Inflammatory macrophage (primary cell): Measurements from ENCODE around the gene OSBPL5.

ENCODE experiments used
- DNase-seq, 2 donors: peaks; one replicate each; pipeline ENCODE4 v3.0.0-alpha.2; 2020 to 2022
- total RNA-seq, 18 experiments: gene quantifications; one replicate each; lab custom pipeline; 2026; ENCODE audit warnings: mixed read lengths in 6 of 18, inconsistent platforms in 2 of 18; lab: John Stamatoyannopoulos, UW

Gene OSBPL5, protein sequence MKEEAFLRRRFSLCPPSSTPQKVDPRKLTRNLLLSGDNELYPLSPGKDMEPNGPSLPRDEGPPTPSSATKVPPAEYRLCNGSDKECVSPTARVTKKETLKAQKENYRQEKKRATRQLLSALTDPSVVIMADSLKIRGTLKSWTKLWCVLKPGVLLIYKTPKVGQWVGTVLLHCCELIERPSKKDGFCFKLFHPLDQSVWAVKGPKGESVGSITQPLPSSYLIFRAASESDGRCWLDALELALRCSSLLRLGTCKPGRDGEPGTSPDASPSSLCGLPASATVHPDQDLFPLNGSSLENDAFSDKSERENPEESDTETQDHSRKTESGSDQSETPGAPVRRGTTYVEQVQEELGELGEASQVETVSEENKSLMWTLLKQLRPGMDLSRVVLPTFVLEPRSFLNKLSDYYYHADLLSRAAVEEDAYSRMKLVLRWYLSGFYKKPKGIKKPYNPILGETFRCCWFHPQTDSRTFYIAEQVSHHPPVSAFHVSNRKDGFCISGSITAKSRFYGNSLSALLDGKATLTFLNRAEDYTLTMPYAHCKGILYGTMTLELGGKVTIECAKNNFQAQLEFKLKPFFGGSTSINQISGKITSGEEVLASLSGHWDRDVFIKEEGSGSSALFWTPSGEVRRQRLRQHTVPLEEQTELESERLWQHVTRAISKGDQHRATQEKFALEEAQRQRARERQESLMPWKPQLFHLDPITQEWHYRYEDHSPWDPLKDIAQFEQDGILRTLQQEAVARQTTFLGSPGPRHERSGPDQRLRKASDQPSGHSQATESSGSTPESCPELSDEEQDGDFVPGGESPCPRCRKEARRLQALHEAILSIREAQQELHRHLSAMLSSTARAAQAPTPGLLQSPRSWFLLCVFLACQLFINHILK
- total RNA-seq = 3.8 to 12.5 (median 8.3) reads per million in 18 experiments

DNA sequence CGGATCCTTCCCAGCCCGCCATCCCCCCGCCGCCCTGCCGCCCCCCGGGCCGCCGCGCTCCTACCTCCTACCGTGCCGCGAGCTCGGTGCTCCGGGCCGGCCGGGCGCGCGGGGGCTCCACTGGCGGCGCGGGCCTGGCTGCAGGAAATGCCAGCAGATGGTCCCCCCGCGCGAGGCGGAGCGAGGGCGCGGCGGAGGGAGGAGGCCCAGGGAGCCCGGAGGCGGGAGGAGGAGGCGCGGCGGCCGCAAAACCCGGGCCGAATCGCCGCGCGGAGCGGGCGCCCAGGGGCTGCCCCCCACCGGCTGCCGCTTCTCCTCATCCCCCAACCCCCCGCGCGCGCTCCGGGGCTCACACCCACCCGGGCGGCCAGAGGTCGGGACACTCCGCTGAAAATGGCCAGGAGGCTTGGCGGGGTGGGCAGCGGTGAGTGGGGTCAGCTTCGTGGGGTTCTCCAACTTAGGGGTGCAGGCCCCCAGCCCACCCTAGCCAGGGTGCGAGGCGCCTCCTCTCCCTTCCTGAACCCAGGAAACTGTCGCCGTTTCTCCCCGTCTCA, at the start of gene OSBPL5:
Gene OSBPL5 (minus strand): TSS at position 159 of the 554 bp plus-strand sequence. CDS start 36,162 bp downstream, outside the sequence.
- DNase-seq = peak; percentile 43 to 60

DNA sequence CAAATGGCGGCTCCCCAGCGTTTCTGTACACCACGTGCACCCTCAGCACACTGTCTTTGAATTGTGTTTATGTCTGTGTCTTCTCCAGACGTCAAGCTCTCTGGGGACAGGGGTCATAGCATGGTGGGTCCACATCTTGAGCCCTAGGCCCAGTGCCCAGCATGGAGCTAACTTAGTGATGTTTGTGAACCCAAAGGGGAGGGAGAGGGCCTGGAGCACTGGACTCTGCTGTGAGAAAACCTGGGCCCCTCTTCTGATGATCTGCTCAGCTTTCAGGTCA, 49.2 kb upstream of the OSBPL5 start:
- no peak for DNase-seq

- no peak for DNase-seq
Measured at GRCh38 chr11:3213659-3214419, 48.7 kb upstream of the OSBPL5 start.

DNA sequence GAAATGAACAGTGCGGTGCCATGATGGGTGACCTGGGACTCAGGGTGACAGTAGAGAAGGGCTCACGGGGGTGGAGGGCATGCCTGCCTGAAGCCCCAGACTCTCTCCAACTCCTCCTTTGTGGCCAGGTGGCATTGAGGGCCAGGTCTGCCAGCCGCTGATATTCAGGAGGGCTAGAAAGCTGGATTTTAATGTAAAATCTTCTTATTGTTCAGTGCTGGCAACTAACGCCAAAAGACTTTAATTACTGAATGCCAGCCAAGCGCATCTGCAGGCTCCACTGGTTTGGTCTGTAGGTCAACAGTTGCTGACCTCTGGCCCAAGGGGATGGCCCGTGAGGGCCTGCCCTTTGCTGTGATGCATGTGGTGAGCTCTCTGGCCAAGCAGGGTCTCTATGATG, 43.2 kb upstream of the OSBPL5 start:
- DNase-seq = no peak

DNA sequence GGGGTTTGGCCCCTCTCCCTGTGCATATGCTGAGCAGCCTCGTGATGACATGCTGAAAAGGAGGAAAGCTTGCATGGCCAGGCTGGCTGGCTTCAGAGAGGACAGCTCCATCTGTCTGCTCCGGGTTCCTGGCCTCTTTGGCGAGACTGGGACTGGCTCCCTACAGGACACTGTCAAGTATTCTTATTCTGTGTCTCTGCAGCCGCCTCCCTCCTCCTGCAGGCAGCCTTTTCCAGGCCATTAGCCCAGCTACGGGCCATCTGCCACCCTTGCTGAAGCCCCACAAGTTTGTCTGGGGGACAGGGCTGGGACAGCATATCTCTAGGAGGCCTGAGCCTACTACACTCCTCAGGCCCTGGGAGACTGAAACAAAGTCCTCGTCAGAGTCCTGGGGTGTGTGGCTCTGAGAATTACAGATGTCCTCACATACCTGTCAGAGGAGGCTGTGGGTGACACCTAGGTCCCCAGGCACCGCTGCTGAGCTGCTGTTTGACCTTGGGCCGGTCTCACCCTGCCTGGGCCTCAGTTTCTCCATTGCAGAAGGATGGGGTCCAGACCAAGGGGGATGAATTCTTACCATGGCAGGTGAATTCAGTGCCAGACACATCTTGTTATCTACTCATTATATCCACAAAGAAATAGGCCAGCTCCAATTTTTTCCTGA, 42.5 kb upstream of the OSBPL5 start:
- DNase-seq = no peak

DNA sequence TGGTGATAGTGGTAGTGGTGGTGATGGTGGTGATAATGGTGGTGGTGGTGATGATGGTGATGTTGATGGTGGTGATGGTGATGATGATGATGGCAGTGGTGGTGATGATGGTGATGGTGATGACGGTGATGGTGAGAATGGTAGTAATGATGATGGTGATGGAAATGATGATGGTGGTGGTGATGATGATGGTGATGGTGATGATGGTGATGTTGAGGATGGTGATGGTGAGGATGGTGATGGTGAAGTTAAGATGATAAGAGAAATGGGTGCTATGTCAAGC, 41.8 kb upstream of the OSBPL5 start:
- DNase-seq = no peak

- DNase-seq = no peak
Measured at GRCh38 chr11:3206156-3206921, 41.2 kb upstream of the OSBPL5 start.

GRCh38 chr11:3205261-3206155, 40.4 kb upstream of the OSBPL5 start:
- DNase-seq = no peak

- DNase-seq = no peak
Measured at GRCh38 chr11:3204141-3205015, 39.3 kb upstream of the OSBPL5 start.

DNA sequence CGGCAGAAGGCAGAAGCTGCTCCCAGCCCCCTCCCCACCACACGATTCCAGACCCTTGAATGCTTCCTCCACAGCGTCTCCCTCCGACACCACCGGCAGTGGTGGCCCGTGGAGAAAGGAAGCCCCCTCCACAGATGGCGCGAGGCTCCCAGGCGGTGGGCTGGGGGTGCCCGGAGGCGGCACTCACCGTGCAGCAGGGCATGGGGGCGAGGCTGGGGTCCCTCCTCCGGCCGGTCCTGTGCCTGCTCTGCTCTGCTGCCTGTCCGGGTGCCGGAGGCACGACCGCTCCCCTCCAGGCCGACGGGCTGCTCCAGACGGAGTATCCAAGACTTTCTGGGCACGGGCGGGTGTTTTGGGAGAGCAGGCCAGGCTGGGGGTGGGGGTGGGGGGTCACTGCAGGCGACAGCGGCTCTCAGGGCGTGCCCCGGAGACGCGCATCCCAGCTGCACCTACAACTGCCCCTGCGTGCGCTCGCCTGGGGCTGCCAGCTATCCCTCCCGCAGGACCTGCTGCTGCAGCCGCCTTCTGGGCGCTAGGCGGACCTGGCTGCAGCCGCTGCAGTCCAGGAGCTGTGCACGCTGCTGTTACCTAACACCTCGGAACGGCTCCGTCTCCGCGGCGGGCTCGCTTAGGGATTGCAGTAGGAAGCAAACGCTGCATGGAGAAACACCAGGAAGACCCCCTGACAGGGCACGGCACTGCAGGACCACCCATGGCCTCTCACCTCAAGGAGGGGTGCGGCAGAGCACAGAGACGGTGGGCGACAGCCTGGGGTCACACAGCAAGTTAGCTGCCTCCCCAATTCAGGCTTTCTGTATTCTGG, 38.3 kb upstream of the OSBPL5 start:
- DNase-seq = no peak

DNA sequence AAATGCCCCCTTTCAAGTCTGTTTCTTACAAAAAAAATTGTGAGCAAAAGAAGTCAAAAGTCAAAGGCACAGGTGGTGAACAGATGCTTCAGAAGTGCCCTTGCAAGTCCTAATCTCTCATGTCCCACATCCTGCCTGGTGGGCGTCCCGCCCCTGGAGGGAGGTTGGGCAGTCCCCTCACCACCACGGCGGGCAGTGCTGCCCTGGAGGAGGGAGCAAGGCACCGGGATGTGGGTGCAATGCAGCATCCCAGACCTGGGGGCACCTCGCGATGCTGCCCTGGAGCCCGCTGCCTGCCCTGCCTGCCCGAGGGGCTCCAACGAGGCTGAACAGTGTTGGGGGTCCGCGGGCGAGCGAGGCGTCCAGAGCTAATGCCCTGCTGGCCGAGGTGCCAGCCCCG, 37.6 kb upstream of the OSBPL5 start:
- DNase-seq = no peak

- DNase-seq = no peak
Measured at GRCh38 chr11:3202305-3202704, 37.2 kb upstream of the OSBPL5 start.

GRCh38 chr11:3201677-3202181, 36.6 kb upstream of the OSBPL5 start:
- no peak for DNase-seq

DNA sequence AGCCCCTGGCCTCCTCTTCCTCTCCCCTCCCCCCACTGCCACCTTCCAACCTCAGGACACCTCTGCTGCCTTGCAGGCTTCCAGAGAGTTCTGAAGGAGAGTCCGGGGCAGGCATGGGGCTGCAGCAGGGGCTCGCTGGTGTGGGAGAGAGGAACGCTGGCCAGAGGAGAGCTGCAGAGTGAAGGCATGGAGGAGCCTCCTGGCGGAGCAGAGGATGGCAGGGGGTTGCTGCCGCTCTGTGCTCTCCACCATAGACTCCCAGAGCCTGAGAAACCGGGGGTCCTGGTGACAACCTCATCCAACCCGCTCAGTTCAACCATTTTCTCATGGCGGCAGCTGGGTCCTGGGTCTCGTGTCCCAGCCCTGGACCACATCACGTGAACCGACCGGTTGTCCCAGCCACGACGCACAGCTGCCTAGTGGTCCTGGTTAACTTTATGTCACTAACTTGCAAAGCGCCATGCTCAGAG, 36.0 kb upstream of the OSBPL5 start:
- DNase-seq = no peak

GRCh38 chr11:3200388-3201111, 35.4 kb upstream of the OSBPL5 start:
- DNase-seq = no peak

DNA sequence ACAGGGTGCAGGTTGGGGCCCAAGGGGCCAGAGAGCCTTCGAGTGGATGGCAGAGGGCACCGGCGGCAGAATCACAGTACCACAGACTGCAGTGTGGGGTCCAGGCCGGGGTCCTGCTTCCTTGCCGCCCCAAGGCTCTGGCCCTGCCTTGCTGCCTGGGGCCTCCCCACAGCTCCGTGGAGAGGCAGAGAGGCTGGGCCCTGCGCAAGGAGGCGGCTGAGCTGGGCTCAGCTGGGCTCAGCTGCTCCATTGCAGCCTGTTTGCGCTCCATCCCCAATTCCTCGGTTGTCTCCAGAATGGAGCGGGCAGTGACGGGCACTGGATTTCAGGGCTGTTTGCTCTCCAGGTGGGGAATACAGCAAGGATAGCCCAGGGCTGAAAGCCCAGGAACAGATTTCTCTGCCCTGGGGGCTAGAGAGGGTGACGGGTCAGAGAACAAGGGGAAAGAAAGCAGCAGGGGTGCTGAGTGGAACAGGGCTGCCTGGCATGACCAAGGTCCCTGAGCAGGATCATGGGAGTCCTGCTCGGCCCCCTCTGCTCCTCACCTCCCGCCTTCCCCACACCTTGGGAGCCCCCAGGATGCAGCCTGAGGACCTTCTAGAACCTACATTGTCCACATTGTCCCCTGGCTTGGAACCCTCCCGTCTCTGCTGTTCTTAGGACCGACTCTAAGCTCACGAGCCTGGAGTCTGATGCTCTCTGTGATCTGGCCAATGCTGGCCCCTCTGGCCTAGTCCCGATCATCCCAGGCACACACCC, 34.6 kb upstream of the OSBPL5 start:
- DNase-seq = no peak

- no peak for DNase-seq
Measured at GRCh38 chr11:3198815-3199214, 33.7 kb upstream of the OSBPL5 start.
